PC-3 (cell line): Measurements from ENCODE around the gene NUTM1. TPM values are rescaled to one million over a fixed set of nuclear protein-coding genes. Genes with fewer than 3 reads are reported as not detected.
"Not testable (repeated sequence)": the region's sequence is repeated elsewhere in the genome, so short reads cannot be mapped to it uniquely, and the experiment has no call there.

ENCODE experiments used
- ATAC-seq: fragments of 200-7000 bp; cut with Tn5 transposase; 2 replicates; pipeline ENCODE4 v1.9.1; 2020; ENCODE audit warnings: mild to moderate bottlenecking, moderate library complexity
- BruUV-seq: library from RNA; stranded (reverse); fragments of 400-500 nt; replicated peaks from 2 replicates; lab custom pipeline; 2021; lab: Mats Ljungman, UMichigan
- CTCF ChIA-PET: fragments of 300-600 bp; sonication (Branson Sonifier 250); formaldehyde crosslinking; loops from one replicate; lab custom pipeline; 2022; ENCODE audit warnings: antibody characterized with exemption; lab: Charles Lee
- POLR2A ChIA-PET: fragments of 300-600 bp; sonication (Branson Sonifier 250); formaldehyde crosslinking; loops from one replicate; lab custom pipeline; 2022; ENCODE audit warnings: antibody characterized with exemption; ENCODE audit not compliant: unreplicated experiment; lab: Charles Lee
- DNase-seq: peaks from one replicate; pipeline ENCODE4 v3.0.0-alpha.2; 2015
- H2AFZ ChIP-seq: fragments of 300-600 bp; sonication (generic); 2 replicates; pipeline ENCODE4 v1.6.0; 2016; ENCODE audit warnings: antibody characterized with exemption, low read length
- H3F3A ChIP-seq: fragments of 300-600 bp; sonication (generic); one replicate; pipeline ENCODE4 v1.6.0; 2017; ENCODE audit warnings: antibody characterized with exemption, low read length, control low read depth, mild to moderate bottlenecking; ENCODE audit not compliant: unreplicated experiment
- H3K27ac ChIP-seq: fragments of 300-600 bp; sonication (generic); 2 replicates; pipeline ENCODE4 v1.5.1; 2016; ENCODE audit warnings: mild to moderate bottlenecking, low read length
- H3K27me3 ChIP-seq: fragments of 300-600 bp; sonication (generic); 2 replicates; pipeline ENCODE4 v1.6.1; 2016; ENCODE audit warnings: low read length, mixed read lengths
- H3K36me3 ChIP-seq: fragments of 300-600 bp; sonication (generic); 2 replicates; pipeline ENCODE4 v1.6.1; 2016; ENCODE audit warnings: low read depth, mixed run types, low read length, mixed read lengths
- H3K4me1 ChIP-seq: fragments of 300-600 bp; sonication (generic); 2 replicates; pipeline ENCODE4 v1.5.1; 2016; ENCODE audit warnings: low read length; ENCODE audit not compliant: insufficient read depth
- H3K4me2 ChIP-seq: fragments of 300-600 bp; sonication (generic); 2 replicates; pipeline ENCODE4 v1.6.0; 2016; ENCODE audit warnings: low read length
- H3K4me3 ChIP-seq: fragments of 300-600 bp; sonication (generic); 2 replicates; pipeline ENCODE4 v1.5.1; 2016; ENCODE audit warnings: mild to moderate bottlenecking, low read length, mixed read lengths
- H3K79me2 ChIP-seq: fragments of 300-600 bp; sonication (generic); 2 replicates; pipeline ENCODE4 v1.6.1; 2017; ENCODE audit warnings: low read length, mixed read lengths
- H3K9ac ChIP-seq: fragments of 300-600 bp; sonication (generic); 2 replicates; pipeline ENCODE4 v1.6.0; 2016; ENCODE audit warnings: mild to moderate bottlenecking, low read length
- H3K9me2 ChIP-seq: fragments of 300-600 bp; sonication (generic); replicated peaks from 2 replicates; pipeline ENCODE4 v1.6.1; 2016; ENCODE audit warnings: mixed run types, low read length, mixed read lengths
- H3K9me3 ChIP-seq: fragments of 300-600 bp; sonication (generic); 2 replicates; pipeline ENCODE4 v1.6.1; 2016; ENCODE audit warnings: low read length, mixed read lengths
- H4K20me1 ChIP-seq: fragments of 300-600 bp; sonication (generic); 2 replicates; pipeline ENCODE4 v1.6.1; 2016; ENCODE audit warnings: low read length, mixed read lengths
- CTCF ChIP-seq: fragments of 300-600 bp; sonication (generic); conservative IDR thresholded peaks from 2 replicates; pipeline ENCODE4 v1.5.1; 2017; ENCODE audit warnings: antibody characterized with exemption, low read depth, mild to moderate bottlenecking, low read length
- EZH2 ChIP-seq: fragments of 300-600 bp; sonication (generic); IDR thresholded peaks from one replicate; pipeline ENCODE4 v1.6.1; 2017; ENCODE audit warnings: antibody characterized with exemption, mild to moderate bottlenecking, low read length; ENCODE audit not compliant: unreplicated experiment
- EZH2phosphoT487 ChIP-seq: fragments of 300-600 bp; sonication (generic); IDR thresholded peaks from 2 replicates; pipeline ENCODE4 v1.6.1; 2018; ENCODE audit warnings: mild to moderate bottlenecking, antibody characterized with exemption, low read length, borderline replicate concordance
- intact Hi-C: fragments of 100-400 bp; cut with micrococcal nuclease; formaldehyde crosslinking; loops from 2 replicates; pipeline ENCODE4 v1.9.0; 2023
- total RNA-seq: library from RNA; depleted of rRNA; stranded (reverse); fragments of >200 nt; gene quantifications from 2 replicates; pipeline ENCODE4 v1.2.3, GENCODE V29; 2014

Gene NUTM1
- total RNA-seq, 1 experiment from 2014 or later, result 0.04 TPM

- Histone ChIP-seq H2AFZ (no peak overlapping the region), H3K9ac (no peak overlapping the region), H3K79me2 (no peaks in the 10 kb centered on the region), H3K27me3 (no peaks in the 10 kb centered on the region), H4K20me1 (no peaks in the 10 kb centered on the region), H3K27ac (no peak overlapping the region), H3K4me2 (no peak overlapping the region), H3K36me3 (no peaks in the 10 kb centered on the region), H3K9me3 (no peaks in the 10 kb centered on the region), H3K4me3 (no peak overlapping the region), H3K9me2 (no peaks in the 10 kb centered on the region), H3F3A (no peaks in the 10 kb centered on the region), H3K4me1 (no peaks in the 10 kb centered on the region)
- no peak for TF ChIP-seq EZH2
- TF ChIP-seq CTCF, result no peak
- no peak for TF ChIP-seq EZH2phosphoT487
- ATAC-seq (no peak), DNase-seq (no peak)
- POLR2A ChIA-PET, result no interaction called here
- intact Hi-C loops, result no loop called here
- CTCF ChIA-PET, result no interaction called here
- BruUV-seq, result no TSS peak
Measured at GRCh38 chr15:34348735-34349300, 5.7 kb downstream of the NUTM1 start.

GRCh38 chr15:34349769-34350168 lies 6.7 kb downstream of the NUTM1 start:
- Histone ChIP-seq H3K36me3 (no peaks in the 10 kb centered on the region), H3K9me2 (no peaks in the 10 kb centered on the region), H4K20me1 (no peaks in the 10 kb centered on the region), H3K9me3 (no peaks in the 10 kb centered on the region), H3F3A (no peaks in the 10 kb centered on the region), H3K9ac (no peak overlapping the region), H3K4me1 (no peaks in the 10 kb centered on the region), H3K4me2 (no peak overlapping the region), H3K27me3 (no peaks in the 10 kb centered on the region), H3K27ac (no peak overlapping the region), H3K79me2 (no peaks in the 10 kb centered on the region), H2AFZ (no peak overlapping the region), H3K4me3 (no peak overlapping the region)
- POLR2A ChIA-PET, result no interaction called here
- CTCF ChIA-PET, result no interaction called here
- no TSS peak for BruUV-seq
- no peak for DNase-seq
- ATAC-seq, result no peak
- no peak for TF ChIP-seq EZH2phosphoT487
- TF ChIP-seq EZH2, result no peak
- TF ChIP-seq CTCF, result no peak
- intact Hi-C loops, result no loop called here

GRCh38 chr15:34352996-34353395 lies 9.9 kb downstream of the NUTM1 start:
- H3K4me2 ChIP-seq, BruUV-seq, ATAC-seq, H3K4me1 ChIP-seq, H3K4me3 ChIP-seq, H3K9ac ChIP-seq, H4K20me1 ChIP-seq, H3F3A ChIP-seq, H3K27me3 ChIP-seq, CTCF ChIA-PET, H3K9me3 ChIP-seq, H3K9me2 ChIP-seq, H3K36me3 ChIP-seq, intact Hi-C loops, POLR2A ChIA-PET, H3K27ac ChIP-seq, H2AFZ ChIP-seq, H3K79me2 ChIP-seq, DNase-seq: not testable (repeated sequence)
